Type B pancreatic cell (in vitro differentiated cells): ENCODE results near the gene ZCCHC24. TPM values are rescaled to one million over a fixed set of nuclear protein-coding genes. Genes with fewer than 3 reads are reported as not detected.

Experiments
- DNase-seq: peaks from one replicate; pipeline ENCODE4 v3.0.0; 2021; ENCODE audit warnings: mixed read lengths; ENCODE audit not compliant: unreplicated experiment; ENCODE audit errors: extremely low spot score
- H3K27ac Mint-ChIP-seq: 2 replicates; pipeline ENCODE4 v1.8.0; 2021; ENCODE audit warnings: mild to moderate bottlenecking, mixed read lengths
- H3K27me3 Mint-ChIP-seq: 2 replicates; pipeline ENCODE4 v1.8.0; 2021; ENCODE audit warnings: mixed read lengths
- H3K36me3 Mint-ChIP-seq: 2 replicates; pipeline ENCODE4 v1.8.0; 2021; ENCODE audit warnings: mixed read lengths
- H3K4me1 Mint-ChIP-seq: one replicate; pipeline ENCODE4 v1.8.0; 2021; ENCODE audit warnings: mixed read lengths; ENCODE audit not compliant: unreplicated experiment
- H3K4me3 Mint-ChIP-seq: 2 replicates; pipeline ENCODE4 v1.8.0; 2021; ENCODE audit warnings: mild to moderate bottlenecking, mixed read lengths
- H3K9me3 Mint-ChIP-seq: 2 replicates; pipeline ENCODE4 v1.8.0; 2021; ENCODE audit warnings: mixed read lengths
- CTCF ChIP-seq: fragments of 200-600 bp; sonication (generic); conservative IDR thresholded peaks from 2 replicates; pipeline ENCODE4 v1.5.0; 2021; ENCODE audit warnings: antibody characterized with exemption, mild to moderate bottlenecking
- total RNA-seq: library from RNA; stranded (reverse); gene quantifications from 2 replicates; pipeline ENCODE4 v1.2.1, GENCODE V29; 2021; ENCODE audit warnings: low replicate concordance

The ZCCHC24 gene
- total RNA-seq, 1 donor from 2014 or later = 29.1 TPM

DNA sequence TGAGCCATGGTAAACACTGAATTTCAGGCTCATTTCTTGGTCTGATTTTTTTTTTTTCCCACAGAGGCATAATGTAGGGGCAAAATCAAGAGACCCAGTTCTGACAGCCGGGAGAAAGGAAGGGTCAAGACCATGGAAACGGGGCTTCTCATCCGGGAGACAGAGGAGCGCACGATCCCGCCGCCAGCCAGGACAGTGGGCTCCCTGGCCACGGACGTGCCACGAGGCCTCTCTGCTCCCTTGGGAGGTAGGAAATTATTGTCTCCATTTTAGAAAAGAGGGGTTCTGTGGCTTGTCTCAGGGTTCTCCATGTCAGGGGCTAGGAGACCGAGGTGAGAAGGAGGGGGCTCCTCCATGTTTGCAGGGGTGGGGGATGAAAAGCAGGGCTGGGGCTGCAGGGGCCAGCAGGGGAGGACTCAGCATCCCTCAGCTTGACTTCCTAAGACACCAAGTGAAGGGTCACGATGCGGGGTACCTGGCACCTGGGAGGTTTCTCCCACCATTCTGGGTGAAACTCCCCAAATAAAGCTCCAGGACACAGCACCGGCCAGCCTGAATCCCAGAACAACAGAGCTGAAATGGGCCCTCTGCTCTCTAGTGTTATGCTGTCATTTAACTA is 60.5 kb downstream of the ZCCHC24 start:
- Mint-ChIP-seq H3K9me3 (no peaks in the 10 kb centered on the region), H3K36me3 (no peaks in the 10 kb centered on the region), H3K27ac (peak overlapping the region; percentile 16), H3K4me3 (no peak overlapping the region), H3K4me1 (peaks cover 13% of the 10 kb centered on the region), H3K27me3 (no peaks in the 10 kb centered on the region)
- TF ChIP-seq CTCF = no peak
- peak; percentile 43 for DNase-seq

- H3K27me3 Mint-ChIP-seq = no peaks in the 10 kb centered on the region
- no peak for TF ChIP-seq CTCF
- H3K27ac Mint-ChIP-seq = no peak overlapping the region
- DNase-seq = peak; percentile 60
- no peak overlapping the region for H3K4me3 Mint-ChIP-seq
- H3K4me1 Mint-ChIP-seq = peaks cover 13% of the 10 kb centered on the region
- no peaks in the 10 kb centered on the region for H3K36me3 Mint-ChIP-seq
- no peaks in the 10 kb centered on the region for H3K9me3 Mint-ChIP-seq
Measured at GRCh38 chr10:79383974-79384606, 61.3 kb downstream of the ZCCHC24 start.

DNA sequence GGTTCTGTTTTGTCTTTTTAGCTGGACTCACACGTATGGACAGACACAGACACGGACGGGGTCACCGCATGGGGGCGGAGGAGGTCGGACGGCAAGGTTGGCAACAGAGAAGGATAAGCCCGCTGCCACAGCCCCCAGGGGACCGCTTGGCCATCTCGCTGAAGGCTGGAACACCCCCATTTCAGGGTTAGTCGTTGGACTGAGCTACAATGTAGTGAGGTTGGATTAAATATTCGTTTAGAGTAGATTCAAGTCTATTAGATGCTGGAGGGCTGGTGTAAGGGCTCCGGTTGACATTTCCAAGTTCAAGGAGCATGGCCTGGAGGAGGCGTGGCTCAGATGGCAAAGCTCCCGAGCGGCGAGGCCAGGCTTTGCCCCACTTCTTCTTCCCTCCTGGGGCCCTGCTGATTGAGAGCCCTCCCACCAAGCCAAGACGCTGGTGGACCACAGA is 62.9 kb downstream of the ZCCHC24 start:
- Mint-ChIP-seq H3K4me3 (no peak overlapping the region), H3K27ac (no peak overlapping the region), H3K36me3 (no peaks in the 10 kb centered on the region), H3K9me3 (no peaks in the 10 kb centered on the region), H3K27me3 (no peaks in the 10 kb centered on the region), H3K4me1 (peaks cover 13% of the 10 kb centered on the region)
- DNase-seq = peak; percentile 68
- TF ChIP-seq CTCF = no peak

- H3K4me3 Mint-ChIP-seq = peak overlapping the region; percentile 38
- H3K4me1 Mint-ChIP-seq = peaks cover 13% of the 10 kb centered on the region
- peak; percentile 71 for DNase-seq
- H3K9me3 Mint-ChIP-seq = no peaks in the 10 kb centered on the region
- H3K27ac Mint-ChIP-seq = no peak overlapping the region
- no peaks in the 10 kb centered on the region for H3K27me3 Mint-ChIP-seq
- H3K36me3 Mint-ChIP-seq = no peaks in the 10 kb centered on the region
- TF ChIP-seq CTCF = no peak
Measured at GRCh38 chr10:79381804-79382221, 63.6 kb downstream of the ZCCHC24 start.

DNA sequence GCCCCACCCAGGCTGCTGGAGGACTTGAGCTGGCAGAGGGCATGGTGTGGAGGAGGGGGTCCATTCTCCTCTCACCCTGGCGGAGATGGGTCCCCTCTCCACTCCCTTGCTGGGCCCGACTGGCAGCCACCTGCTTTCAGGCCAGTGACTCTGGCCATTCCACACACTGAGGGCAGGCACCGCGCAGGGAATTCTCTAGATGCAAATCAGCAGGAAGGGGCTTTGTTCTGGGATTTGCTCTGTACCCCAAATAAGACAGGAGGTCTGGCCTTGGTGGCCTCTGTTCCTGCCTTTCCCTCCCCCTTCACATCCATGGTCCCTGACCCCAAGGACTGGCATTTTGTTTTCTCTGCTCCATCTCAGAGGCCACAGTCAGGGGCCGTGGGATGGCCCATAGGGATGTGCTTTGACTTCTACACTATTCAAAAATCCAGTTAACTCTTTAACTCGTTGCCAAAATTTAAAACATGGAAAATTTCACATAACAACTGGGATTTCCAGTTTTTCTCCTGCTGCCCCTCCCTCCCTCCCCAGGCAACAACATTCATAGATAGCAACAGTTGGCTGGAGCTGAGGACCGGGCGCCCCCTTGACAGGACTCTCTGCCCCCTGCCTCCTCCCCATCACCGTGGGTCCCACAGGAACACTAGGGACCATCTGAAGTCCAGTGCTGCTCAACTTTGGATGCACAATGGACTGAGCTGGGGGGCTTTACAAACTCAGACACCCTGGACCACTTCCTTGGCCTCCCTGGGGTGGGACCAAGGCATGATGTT is 64.3 kb downstream of the ZCCHC24 start:
- TF ChIP-seq CTCF = no peak
- Mint-ChIP-seq H3K27ac (no peak overlapping the region), H3K9me3 (no peaks in the 10 kb centered on the region), H3K36me3 (no peaks in the 10 kb centered on the region), H3K4me1 (peaks cover 13% of the 10 kb centered on the region), H3K27me3 (no peaks in the 10 kb centered on the region), H3K4me3 (no peak overlapping the region)
- peak; percentile 27 for DNase-seq
